ENCODE data around the gene PAIP1. TPM values are rescaled to one million over a fixed set of nuclear protein-coding genes. Genes with fewer than 3 reads are reported as not detected.

The PAIP1 gene
- total RNA-seq, result 10 to 100 TPM; 41.5 to 69.1 (median 47.4) TPM

- Histone ChIP-seq H3K4me3 (peak within 1 kb of the TSS; percentile 84), H3K9me3 (no peaks in the 10 kb centered on the region), H3K36me3 (peaks cover 4% of the 10 kb centered on the region), H3K27ac (peak within 1 kb of the TSS; percentile 98), H3K4me1 (peaks cover 46% of the 10 kb centered on the region), H3K27me3 (no peaks in the 10 kb centered on the region)
- TF ChIP-seq EP300 (IDR thresholded peaks at IDR 0.05) (no peak), CTCF (IDR thresholded peaks at IDR 0.05) (peak; percentile 36 to 80), POLR2AphosphoS5 (IDR thresholded peaks at IDR 0.05) (peak in 1 of 3 donors; percentile 35), POLR2A (IDR thresholded peaks at IDR 0.05) (peak in 1 of 2 donors; percentile 34)
- 1% methylated on average over 14 of the region's 79 CpGs for WGBS
- DNase-seq (ENCODE audit: low spot score in 2 of 2), result peak; percentile 88 to 91
These were observed at the start of gene PAIP1 for GRCh38 chr5:43556857-43557542. Gene PAIP1, minus strand, starts transcription at chr5:43557077. Its CDS starts 231 bp downstream, at chr5:43556846.

DNA sequence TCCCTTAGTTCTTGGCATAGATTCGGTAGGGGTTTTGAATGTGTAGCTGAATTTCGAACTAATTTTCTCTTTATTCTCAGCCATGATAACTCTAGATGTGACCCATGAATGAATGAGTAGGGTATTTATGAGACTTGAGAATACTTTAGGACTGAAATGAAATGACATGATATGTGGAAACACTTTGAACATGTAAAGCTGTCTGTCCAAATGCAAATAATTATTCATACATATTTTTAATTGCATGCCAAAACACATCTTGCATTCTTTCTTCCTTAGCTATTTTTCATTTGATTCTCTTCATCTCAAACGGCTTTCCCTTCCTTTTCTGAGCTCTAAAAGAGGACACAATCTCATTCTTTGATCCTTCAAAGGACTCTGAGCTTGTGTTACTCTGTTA is 49.5 kb upstream of the PAIP1 start:
- no peak overlapping the region for H3K4me3 ChIP-seq
- no peaks in the 10 kb centered on the region for H3K9me3 ChIP-seq
- TF ChIP-seq CTCF (IDR thresholded peaks at IDR 0.05), result no peak
- no peak for TF ChIP-seq POLR2AphosphoS5 (IDR thresholded peaks at IDR 0.05)
- no peak for TF ChIP-seq POLR2A (IDR thresholded peaks at IDR 0.05)
- no peak for TF ChIP-seq EP300 (IDR thresholded peaks at IDR 0.05)
- H3K36me3 ChIP-seq, result peaks cover 14% of the 10 kb centered on the region
- no peak overlapping the region for H3K27ac ChIP-seq
- peaks cover 30% of the 10 kb centered on the region for H3K4me1 ChIP-seq
- H3K27me3 ChIP-seq, result no peaks in the 10 kb centered on the region
- DNase-seq (ENCODE audit: low spot score in 2 of 2), result no peak
- WGBS, result 41% methylated on average over 3 of the region's 3 CpGs

- WGBS, result 94% methylated on average over 4 of the region's 4 CpGs
- Histone ChIP-seq H3K9me3 (no peaks in the 10 kb centered on the region), H3K27me3 (no peaks in the 10 kb centered on the region), H3K4me1 (peaks cover 33% of the 10 kb centered on the region), H3K27ac (no peak overlapping the region), H3K4me3 (no peak overlapping the region), H3K36me3 (peaks cover 3% of the 10 kb centered on the region)
- no peak for TF ChIP-seq POLR2A (IDR thresholded peaks at IDR 0.05)
- no peak for TF ChIP-seq EP300 (IDR thresholded peaks at IDR 0.05)
- no peak for TF ChIP-seq POLR2AphosphoS5 (IDR thresholded peaks at IDR 0.05)
- no peak for TF ChIP-seq CTCF (IDR thresholded peaks at IDR 0.05)
- no peak for DNase-seq (ENCODE audit: low spot score in 2 of 2)
These were observed 47.8 kb upstream of the PAIP1 start for GRCh38 chr5:43604699-43605098.

DNA sequence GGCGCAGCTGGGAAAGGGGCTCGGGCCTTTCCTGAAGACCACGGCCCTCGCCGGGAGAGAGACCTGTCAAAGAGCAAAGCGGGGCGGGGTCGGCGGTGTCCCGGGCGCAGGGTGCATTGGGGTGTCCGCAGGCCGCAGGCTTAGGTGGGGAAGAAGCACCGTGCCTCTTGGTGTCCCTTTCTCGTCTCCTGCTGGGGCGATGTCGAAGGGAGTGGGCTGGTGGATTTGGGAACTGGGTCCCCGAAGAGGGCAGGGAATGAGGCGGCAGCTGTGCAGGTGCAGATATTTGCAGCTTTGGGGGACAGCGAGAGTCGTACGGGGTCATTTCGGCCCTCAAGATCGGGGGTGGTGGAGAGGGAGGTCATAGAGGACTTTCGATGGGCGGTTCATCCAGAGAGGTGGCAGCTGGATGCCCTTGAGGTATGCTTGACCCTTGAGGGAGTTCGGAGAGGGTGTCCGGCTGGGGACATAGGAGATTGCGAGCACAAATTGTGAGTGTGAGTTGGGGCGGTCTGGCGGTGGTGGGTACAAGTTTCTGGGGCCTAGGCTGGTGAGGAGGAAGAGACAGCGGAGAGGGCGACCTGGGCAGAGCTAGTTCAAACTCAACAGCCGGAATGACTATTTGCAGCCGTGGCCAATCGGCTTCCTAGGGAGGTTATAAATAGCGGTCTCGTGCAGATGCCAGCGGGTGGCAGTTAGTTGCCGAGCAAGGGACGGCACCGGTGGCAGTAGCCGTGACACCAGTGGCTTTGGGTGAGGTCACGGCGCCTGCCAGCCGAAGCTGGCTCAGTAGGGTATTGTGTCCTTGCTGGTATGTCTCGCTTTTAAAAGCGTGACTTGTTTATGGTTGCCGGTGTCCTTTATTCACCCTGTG is 46.7 kb upstream of the PAIP1 start:
- Histone ChIP-seq H3K36me3 (no peaks in the 10 kb centered on the region), H3K27me3 (no peaks in the 10 kb centered on the region), H3K27ac (peak overlapping the region; percentile 90), H3K9me3 (no peaks in the 10 kb centered on the region), H3K4me3 (peak overlapping the region; percentile 82), H3K4me1 (peaks cover 33% of the 10 kb centered on the region)
- DNase-seq (ENCODE audit: low spot score in 2 of 2), result peak; percentile 76 to 85
- whole genome bisulfite sequencing, result 1% methylated on average over 15 of the region's 49 CpGs
- no peak for TF ChIP-seq POLR2A (IDR thresholded peaks at IDR 0.05)
- TF ChIP-seq EP300 (IDR thresholded peaks at IDR 0.05), result no peak
- TF ChIP-seq POLR2AphosphoS5 (IDR thresholded peaks at IDR 0.05), result no peak
- TF ChIP-seq CTCF (IDR thresholded peaks at IDR 0.05), result no peak

All from suprapubic skin (tissue), 4 donors.